Forelimb muscle (tissue), 1 donor: ENCODE data around the gene CABLES1. TPM values are rescaled to one million over a fixed set of nuclear protein-coding genes. Genes with fewer than 3 reads are reported as not detected.

Experiments
- DNase-seq: peaks from one replicate; pipeline ENCODE4 v3.0.0-alpha.2; 2013; ENCODE audit warnings: low read depth
- polyA plus RNA-seq: library from polyadenylated mRNA; unstranded; fragments of 120-200 nt; gene quantifications from one replicate; pipeline ENCODE4 v1.2.1, GENCODE V29; 2013; ENCODE audit not compliant: insufficient read length

CABLES1 gene
- polyA plus RNA-seq, 1 donor: 5.3 TPM

GRCh38 chr18:23189768-23190661 lies 54.7 kb downstream of the CABLES1 start:
- no peak for DNase-seq

- no peak for DNase-seq
Observed at GRCh38 chr18:23191232-23191631, 55.9 kb downstream of the CABLES1 start.

GRCh38 chr18:23193742-23194141 lies 58.5 kb downstream of the CABLES1 start:
- DNase-seq: no peak

GRCh38 chr18:23194155-23194996 lies 59.1 kb downstream of the CABLES1 start:
- no peak for DNase-seq

GRCh38 chr18:23194997-23195957 lies 60.0 kb downstream of the CABLES1 start:
- no peak for DNase-seq

GRCh38 chr18:23196119-23197007 lies 61.1 kb downstream of the CABLES1 start:
- no peak for DNase-seq

GRCh38 chr18:23198217-23198845 lies 63.0 kb downstream of the CABLES1 start:
- no peak for DNase-seq

- no peak for DNase-seq
Observed at GRCh38 chr18:23200756-23201155, 65.5 kb downstream of the CABLES1 start.

- DNase-seq: no peak
Observed at GRCh38 chr18:23201741-23202140, 66.5 kb downstream of the CABLES1 start.

GRCh38 chr18:23203891-23204432 lies 68.7 kb downstream of the CABLES1 start:
- DNase-seq: no peak

- DNase-seq: no peak
Observed at GRCh38 chr18:23204589-23205235, 69.4 kb downstream of the CABLES1 start.

GRCh38 chr18:23205980-23206379 lies 70.7 kb downstream of the CABLES1 start:
- no peak for DNase-seq

GRCh38 chr18:23207191-23207955 lies 72.1 kb downstream of the CABLES1 start:
- DNase-seq: no peak

GRCh38 chr18:23207994-23208393 lies 72.7 kb downstream of the CABLES1 start:
- no peak for DNase-seq

- no peak for DNase-seq
Observed at GRCh38 chr18:23208600-23208999, 73.3 kb downstream of the CABLES1 start.

GRCh38 chr18:23209031-23209430 lies 73.7 kb downstream of the CABLES1 start:
- DNase-seq: no peak

GRCh38 chr18:23209796-23210195 lies 74.5 kb downstream of the CABLES1 start:
- DNase-seq: no peak

GRCh38 chr18:23210526-23210925 lies 75.2 kb downstream of the CABLES1 start:
- no peak for DNase-seq
